ENCODE data around the gene EGF.

The EGF gene

DNA sequence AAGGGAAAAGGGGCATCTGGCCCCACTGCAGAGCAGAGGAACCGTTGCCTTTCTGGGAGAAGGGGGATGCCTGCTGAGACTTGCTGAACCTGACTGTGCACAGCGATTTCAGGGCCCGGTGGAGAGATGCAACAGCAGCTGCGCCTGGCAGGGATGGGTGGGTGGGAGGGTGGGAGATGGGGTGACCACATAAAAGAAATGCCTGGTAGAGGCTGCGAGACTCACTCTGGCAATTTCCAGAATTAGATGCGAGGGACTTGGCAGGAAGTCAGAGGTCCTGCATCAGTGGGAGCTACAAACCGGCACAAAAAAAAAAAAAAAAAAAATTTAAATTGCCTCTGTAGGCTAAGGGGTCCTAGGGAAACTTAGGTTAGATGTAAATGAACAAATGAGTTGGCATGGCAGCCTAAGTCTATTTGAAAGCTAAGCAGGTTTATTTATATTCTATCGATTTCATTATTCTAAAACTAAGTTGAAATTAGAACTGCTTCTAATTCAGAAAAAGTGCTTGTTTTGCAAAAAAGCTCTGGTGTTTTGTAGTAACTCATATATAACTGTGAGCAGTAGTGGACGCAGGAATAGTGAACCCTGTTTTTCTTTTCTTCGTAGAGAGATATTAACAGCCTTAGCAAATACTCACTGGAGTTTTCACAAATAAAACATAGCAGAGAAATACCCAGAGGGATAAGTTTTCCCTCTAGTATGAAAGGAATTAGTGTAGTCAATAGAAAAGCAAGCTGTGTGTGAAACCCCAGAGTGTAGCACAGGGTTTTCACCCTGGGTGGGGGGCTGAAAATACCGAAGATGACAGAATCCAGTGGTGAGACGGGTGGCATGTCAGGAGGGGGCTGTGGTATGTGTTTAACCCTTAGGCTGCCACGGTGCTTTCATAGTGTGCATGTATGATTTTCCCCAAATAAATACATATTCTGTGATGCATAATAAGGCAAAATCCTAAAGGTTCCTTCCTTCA, 130.1 kb downstream of the EGF start:
- DNase-seq = no peak

DNA sequence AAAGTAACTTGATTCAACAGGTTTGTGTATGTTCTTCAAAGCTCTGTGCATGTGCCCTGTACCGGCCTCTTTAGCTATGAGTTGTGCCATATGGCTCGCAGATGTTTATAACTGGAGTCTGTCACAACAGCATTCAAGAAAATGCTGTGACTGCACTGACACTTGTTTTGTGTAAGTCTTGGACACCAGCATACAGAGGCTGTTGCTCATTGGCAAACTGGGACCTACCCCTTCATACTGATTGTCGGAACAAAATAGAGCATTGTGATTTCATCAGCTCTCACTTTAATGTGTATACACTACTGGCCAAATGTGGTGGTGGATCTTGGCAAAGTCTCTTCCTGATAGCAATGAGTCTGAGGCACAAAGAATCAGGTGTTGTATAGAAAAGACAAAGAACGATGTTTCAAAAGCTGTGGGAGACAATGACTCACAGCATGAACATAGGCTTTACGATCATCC, 133.9 kb downstream of the EGF start:
- DNase-seq = no peak

DNA sequence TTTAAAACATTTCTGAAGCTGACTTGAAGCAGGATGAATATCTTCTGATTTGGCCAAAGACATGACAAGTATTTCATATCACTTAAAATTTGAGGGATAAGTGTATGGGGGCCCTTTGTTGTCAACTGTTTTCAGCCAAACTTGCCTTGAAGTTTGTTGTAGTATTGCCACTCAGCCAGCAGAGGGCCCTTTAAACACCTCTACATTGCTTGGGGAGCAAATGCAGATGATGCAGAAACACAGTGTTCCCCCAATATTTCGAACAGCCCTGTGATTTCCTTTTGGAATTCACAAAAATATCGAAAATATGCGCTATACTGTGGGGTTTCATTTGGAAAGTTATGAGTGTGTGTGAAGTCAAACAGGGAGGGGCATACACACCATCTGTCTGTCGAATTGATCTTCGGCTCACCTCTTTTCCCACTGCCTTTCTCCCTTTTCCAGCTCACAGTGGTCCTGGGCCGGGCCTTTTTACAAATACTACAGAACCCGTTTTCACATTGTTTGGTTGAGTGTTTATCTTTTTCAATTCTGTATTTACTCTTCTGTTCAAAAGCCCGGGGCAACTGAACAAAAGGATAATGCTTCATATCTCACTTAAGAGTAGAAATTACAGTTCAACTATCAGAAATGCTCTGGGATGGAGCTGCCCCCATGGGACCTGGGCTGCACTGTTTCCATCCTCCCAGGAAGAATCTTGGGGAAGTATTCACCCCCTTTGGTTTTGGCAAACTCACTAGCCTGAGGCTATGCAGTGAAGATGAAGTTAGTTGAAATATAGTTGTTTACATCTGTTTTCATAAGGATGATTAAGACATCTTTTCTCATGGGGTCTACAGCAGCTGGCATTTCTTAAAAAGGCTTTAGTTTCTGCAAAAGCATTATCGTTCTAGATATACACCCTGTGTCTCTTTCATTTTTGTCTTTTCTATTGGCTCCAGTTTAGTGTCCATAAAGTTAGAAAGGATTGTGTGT, 137.6 kb downstream of the EGF start:
- DNase-seq = peak; percentile 65

DNA sequence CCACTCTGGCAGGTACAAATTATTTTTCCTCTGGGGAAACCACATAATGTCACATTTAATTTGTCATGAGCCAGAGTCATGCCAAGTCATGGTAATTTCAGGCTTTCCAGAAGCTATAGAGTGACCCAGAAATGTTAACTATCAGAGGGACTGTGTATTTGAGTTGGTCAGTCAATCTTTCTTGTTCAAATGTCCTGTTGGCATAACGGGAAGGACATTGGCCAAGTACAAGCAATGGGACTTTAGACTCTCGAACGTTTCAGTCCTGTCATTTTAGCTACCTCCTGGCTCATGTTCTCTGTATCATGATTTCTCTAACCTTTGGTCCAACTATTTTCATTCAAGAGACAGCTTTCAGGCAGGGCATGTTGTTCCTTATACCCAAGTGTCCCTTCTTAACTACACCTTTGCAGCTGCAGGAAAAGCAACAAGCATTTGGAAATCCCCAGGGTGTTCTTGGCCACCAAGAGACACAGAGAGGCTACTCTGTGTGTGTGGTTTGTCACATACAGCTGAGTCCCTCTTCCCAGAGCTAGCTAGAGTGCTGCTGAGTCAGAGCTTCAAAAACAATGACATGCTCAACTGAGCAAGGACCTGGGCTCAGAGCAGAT, 142.6 kb downstream of the EGF start:
- DNase-seq = no peak

DNA sequence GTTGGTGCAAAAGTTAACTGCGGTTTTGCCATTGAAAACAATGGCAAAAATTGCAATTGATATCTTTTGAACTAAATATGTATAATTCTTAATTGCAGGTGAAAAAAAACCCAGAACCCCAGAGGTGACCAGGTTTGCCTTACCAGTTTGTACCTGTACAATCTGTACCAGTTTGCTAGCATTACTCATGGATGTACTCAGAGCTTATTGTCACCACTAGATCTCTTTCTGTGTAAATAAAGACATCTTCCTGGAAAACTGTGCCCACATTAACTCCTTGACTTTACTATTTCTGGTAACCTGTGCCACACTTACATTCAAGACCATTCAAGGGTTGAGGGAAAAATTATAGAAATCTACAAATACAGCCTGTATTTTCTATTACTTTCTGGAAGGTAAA, 146.0 kb downstream of the EGF start:
- no peak for DNase-seq

DNA sequence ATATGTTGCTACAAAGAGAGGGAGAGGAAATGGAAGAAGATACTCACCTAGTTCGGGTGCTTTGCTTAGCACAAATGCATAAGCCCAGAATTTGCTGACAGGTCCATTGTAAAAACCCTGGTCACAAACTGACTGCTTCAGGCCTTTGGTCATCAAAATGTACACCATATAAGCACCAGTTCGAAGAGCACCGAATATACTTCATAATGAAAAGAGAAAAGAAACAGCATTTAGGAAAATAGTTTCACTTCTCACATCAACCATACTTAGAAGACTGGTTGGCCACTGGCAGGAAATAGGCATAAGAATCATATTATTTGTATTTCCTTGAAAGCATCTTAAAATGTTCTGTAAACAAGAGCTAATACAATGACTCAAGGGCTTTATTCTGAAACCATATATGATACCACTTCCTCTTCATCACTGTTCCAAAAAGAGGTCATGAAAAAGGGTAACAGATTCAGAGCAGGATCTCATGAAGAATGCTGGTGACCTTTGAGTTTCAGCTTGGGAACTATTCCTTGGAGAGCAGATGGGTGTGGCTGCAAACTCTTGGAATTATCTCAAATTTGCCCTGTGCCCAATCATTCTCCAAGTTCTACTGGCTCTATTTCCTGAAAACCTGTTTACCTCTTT, 147.0 kb downstream of the EGF start:
- DNase-seq = peak; percentile 25

DNA sequence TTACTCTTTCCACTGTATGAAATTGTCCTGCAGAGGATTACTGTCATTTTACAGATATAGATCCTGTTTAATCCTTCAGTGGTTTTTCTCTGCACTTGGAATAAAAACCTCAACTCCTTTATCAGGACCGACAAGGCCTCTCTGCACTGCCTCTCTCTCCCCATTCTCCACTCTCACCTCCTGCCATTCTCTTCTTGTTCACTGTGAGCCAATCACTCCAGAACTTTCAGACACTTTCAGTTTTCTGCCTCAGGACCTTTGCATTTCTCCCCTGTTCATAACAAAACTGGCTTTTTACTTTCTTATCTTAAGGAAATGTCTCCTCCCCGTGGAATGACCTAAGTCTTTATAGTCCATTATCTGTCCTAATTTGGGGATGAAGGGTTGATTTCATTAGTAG, 148.4 kb downstream of the EGF start:
- DNase-seq = no peak
